Esophagus squamous epithelium (tissue), 4 donors: ENCODE measurements around the gene EGFR.

ENCODE experiments used
- CTCF ChIP-seq, 6 experiments: fragments of 450-650 bp in 4 of 6; fragments of 200-600 bp in 2 of 6; sonication (generic) in 2 of 6; IDR thresholded peaks; one replicate each; pipeline ENCODE4 v1.5.1; 2016 to 2019; ENCODE audit warnings: antibody characterized with exemption in 6 of 6, mild to moderate bottlenecking in 4 of 6, moderate library complexity in 4 of 6
- POLR2A ChIP-seq, 4 donors: fragments of 450-650 bp; IDR thresholded peaks; one replicate each; pipeline ENCODE4 v1.6.1; 2017; ENCODE audit warnings: antibody characterized with exemption in 4 of 4, mild to moderate bottlenecking in 4 of 4, moderate library complexity in 3 of 4

- TF ChIP-seq CTCF (IDR thresholded peaks at IDR 0.05) (no peak), POLR2A (IDR thresholded peaks at IDR 0.05) (no peak)
These were observed 155.6 kb downstream of the EGFR start for GRCh38 chr7:55174456-55174855.
